HT1080 (cell line): ENCODE data around the gene BRINP3. TPM values are rescaled to one million over a fixed set of nuclear protein-coding genes. Genes with fewer than 3 reads are reported as not detected.
"Not testable (repeated sequence)": the region's sequence is repeated elsewhere in the genome, so short reads cannot be mapped to it uniquely, and the experiment has no call there.

Experiments
- DNase-seq: peaks from one replicate; pipeline ENCODE4 v3.0.0-alpha.2; 2015; ENCODE audit warnings: low read depth
- polyA plus RNA-seq, 2 experiments: library from polyadenylated mRNA; depleted of rRNA; stranded (reverse); fragments of >200 nt; gene quantifications; 2 replicates each; pipeline ENCODE4 v1.2.3, GENCODE V29; 2015
- total RNA-seq: library from RNA; depleted of rRNA; stranded (reverse); fragments of >200 nt; shearing (Covaris generic); gene quantifications from 2 replicates; pipeline ENCODE4 v1.2.3, GENCODE V29; 2014; rRNA removed

Gene BRINP3
- total RNA-seq = not detected in 2 replicates
- polyA plus RNA-seq (2015; cell fraction: cytosol; rRNA removed) = not detected in 2 replicates
- 0.07 TPM in 1 of 2 replicates, not detected in the other for polyA plus RNA-seq (2015; cell fraction: nucleus; rRNA removed)

DNA sequence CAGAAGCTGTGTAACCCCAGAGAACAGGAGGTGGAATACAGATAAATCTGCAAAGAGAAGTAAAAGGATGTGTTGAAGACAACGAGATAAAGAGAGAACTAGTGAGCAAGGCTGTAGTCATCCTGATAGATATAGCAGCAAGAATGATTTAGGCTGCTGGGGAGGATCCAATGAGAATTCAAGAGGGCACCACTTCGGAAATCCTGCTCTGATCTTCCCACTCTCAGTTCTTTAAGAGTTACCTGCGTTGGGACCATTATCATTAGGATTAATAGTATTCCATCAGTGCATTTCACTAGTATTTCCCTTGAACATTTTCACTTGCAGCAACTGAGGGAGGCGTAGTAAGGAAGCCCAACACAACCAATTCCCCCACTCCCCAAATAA, at the start of gene BRINP3:
Gene BRINP3, minus strand, starts transcription at position 103 of the 387 bp plus-strand sequence.
- no peak for DNase-seq

DNA sequence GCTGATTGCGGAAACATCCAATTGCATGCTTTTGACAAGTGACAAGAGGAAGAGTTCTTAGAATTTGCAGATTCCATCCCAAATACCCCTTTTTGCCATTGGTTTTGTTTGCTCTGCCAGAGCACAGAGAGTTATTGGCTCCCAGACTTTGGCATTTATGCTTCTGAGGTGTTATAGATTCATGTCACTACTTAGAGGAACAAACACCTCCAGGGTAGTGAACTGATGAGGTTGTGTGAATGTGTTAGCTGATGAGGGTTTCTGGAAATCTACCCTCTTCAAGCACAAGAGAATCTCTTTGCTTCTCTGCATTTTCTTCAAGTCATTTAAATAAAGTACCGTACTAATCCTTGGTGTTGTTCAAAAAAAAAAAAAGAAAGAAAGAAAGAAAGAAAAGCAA, 33.9 kb upstream of the BRINP3 start:
- no peak for DNase-seq

DNA sequence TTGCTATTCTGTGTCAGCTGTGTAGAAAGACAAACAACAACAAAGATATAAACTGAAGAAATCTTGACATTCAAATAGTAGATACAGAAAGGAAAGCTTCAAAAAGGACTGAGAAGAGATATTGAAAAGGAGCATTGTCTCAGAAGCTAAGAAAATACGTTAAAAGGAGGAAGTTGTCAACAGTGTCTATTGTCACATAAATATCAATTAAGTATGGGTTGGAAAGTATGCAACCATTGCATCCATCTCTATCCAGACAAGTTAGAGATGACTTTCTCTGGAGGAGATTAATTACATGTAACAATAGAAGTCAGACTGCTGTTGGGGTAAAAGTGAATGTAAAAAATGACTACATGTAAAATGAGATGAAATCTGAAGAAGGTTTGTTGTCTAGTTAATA, 29.7 kb upstream of the BRINP3 start:
- DNase-seq = no peak

DNA sequence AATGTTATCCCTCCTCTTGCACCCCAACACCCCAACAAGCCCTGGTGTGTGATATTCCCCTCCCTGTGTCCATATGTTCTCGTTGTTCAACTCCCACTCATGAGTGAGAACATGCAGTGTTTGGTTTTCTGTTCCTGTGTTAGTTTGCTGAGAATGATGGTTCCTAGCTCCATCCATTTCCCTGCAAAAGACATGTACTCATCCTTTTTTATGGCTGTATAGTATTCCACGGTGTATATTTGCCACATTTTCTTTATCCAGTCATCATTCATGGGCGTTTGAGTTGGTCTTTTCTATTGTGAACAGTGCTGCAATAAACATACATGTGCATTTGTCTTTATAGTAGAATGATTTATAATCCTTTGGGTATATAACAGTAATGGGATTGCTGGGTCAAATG, 26.9 kb upstream of the BRINP3 start:
- DNase-seq = not testable (repeated sequence)

DNA sequence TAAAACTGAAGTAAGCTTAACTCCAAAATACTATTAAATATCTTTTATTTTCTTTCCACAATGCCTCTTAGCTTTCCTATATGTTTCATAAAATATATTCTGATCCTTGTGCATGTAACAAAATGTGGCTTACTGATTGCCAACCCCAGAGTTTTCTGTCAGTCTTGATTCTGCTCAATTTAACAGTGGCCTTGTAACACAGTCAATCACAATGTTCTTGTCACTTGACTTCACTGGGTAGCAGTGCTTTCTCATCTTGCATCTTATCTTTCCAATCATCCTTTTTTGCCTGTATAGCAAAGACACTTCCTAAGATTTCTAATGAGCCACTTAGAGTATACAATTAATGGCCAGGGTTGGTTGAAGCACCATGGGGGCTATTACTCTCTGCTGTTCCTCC, 19.9 kb upstream of the BRINP3 start:
- DNase-seq = no peak

DNA sequence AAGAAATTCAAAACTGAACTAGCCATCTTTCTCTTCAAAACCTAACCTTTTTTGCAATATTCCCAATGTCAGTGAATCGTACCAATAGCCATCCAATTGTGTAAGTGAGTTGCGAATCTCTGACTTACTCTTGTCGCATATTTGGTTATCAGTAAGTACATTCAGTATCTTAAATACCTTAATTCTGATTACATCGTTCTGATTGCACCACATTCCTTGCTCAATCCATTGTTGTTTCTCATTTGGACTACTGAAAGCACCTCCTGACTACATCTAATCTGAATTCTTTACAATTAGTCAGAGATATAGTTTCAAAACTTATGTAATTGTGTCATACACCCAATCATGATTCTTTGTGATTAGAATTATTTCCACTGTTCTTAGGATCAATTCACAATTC, 16.8 kb upstream of the BRINP3 start:
- DNase-seq = no peak

DNA sequence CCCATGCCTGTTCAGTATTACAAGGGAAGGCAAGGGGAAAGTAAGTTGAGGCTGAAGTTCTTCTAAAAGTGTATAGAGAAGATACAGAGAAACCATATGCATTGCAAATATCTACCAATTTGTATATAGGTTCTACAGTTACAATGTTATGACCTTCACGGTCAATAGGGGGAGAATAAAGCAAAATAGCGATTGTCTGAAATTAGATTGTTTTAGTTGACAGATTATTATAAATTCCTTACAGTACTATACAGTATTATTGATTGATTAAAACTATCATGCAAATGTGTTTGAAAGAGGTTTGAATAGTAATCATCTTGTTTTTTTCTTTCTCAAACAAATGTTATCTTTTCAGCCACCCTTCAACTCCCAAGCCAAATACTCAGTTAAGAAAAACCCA, 13.7 kb upstream of the BRINP3 start:
- DNase-seq = no peak

DNA sequence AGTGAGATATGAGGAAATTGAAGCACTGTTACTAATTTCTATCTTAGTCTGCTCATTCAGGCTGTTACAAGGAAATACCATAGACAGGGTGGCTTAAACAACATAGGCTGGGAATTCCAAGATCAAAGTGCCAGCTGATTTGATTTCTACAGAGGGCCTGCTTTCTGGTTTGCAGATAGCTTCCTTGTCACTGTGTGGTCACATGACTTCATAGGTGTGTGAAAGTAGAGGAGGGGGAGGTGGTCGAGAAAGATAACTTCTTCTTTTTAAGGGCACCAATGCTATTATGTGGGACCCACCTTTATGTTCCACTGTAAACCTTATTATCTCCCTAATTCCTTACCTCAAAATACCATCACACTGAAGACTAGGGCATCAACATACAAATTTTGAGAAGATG, 6.4 kb upstream of the BRINP3 start:
- DNase-seq = no peak

DNA sequence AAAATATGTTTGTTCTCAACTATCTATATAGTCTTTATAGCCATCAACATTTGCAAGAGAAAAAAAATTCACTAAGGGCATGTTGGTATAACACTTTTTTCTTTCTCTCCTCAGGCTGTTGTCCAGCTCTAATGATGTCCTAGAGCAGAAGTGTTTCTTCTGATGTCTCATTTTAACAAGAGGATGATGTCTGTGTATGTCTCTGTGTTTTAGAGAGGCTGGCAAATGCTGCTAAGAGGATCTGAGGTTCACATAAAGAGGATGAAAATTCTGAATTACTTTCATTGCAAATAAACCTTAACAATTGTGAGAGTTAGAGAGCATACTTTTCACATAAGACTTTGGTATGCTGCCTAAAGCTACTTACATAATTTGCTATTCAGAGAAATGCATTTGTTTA, 2.6 kb upstream of the BRINP3 start:
- no peak for DNase-seq

DNA sequence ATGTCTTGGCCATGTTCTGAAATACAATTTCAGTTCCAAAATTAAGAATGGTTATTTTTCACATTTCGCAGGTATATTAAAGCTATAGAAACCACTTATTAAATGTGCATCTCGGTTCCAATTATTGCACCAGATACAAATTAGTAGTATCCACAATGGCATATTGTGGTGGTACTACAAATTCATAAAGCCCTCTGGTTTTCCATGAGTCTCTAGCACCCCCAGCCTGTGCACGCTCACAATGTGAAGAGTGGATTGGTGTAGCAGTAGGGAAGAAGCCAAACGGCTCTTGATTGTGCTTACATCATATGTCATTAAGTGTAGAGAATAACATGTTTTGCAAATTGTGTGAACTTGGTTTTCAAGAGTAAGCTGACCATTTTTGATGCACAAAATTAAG, 1.9 kb upstream of the BRINP3 start:
- no peak for DNase-seq

DNA sequence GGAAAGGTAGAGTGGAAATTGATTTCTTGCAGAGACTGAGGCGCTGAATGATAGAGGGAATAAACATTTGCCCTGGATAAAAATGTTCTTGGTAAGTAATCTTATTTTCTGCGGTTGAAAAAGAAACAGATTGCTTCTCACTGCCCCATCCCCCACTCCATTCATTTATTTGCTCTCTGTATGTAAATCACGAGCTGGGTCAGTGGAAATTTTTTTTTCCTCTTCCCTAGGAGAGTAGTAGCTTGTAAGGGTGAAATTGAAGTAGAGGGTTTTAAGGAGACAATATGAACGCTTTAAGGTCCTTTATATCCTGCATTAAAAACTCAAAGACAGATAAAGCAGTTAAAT, 1.4 kb upstream of the BRINP3 start:
- DNase-seq = no peak

DNA sequence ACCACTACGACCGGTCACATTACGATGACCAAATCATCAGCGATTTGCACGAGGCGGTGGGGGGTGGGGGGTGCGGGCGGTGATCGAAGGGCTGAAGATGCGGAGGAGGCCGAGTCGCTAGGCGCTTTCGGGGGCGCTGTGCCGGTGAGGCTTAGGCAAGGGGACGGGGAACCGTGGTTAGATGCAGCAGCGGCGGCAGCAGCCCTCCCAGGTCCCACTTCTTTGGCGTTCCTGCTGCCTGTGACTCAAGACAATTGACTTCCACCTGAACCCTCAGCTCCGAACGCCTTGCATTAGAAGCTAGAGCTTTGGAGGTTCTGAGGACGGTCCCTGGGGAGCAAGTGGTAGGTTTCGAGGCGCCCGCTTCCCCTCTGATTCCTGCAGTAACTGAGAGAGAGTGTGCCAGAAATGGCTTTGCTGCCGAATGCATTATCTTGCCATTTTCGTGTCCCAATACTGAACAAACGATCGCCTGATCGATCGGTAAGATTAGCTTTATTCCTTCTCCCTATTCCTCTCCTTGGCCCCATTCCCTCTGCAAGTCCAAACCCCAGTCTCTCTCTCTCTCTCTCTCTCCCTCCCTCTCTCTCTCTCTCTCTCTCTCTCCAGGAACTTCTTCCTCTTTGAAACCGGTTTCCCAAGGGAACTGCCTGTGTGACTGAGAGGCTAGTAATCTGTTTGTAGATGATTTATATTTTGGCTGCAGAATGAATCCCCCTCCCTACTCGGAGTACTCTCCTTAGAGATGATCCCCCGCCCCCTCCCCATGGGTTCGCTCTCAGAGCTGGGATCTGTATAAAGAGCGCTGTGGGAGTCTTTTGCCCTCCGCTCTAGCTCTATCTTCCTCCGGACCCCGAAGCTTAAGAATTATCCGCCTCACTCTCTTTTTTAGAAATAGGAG, 735 bp upstream of the BRINP3 start:
- no peak for DNase-seq

DNA sequence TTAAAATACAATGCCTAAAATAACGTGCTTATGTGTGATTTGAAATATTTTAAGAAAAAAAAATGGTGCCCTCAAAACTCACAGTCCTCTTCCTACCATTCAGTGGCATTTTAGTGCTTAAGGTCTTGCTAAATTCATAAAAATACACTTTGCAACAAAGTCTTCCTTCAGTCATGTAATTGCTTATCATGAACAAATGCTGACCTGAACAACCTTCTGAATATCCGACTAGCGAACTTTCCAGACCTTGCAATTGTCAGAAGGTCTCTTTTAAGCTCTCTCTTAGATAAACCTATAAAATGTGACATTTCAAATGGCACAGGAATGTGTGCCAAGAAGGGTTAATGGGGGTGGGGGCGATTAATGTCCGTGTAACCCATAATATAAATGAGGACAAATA, 858 bp downstream of the BRINP3 start:
- no peak for DNase-seq

DNA sequence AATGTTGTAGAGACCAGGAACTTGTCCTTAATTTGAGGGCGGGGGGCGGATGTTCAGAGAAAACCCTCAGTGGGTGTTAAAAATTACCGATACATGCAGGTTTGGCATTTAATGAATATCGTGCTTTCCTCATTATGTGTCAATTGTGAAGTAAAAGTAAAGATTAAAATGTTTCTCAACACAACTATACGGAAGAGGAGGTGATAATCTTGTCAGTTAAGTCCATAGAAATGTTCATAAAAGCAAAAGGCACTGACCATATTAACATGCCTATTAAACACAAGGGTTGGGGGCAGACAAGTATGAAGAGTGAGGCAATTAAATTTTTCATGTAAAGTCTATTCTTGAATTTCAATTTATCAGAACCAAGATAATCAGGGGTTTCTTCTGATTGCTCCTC, 1.3 kb downstream of the BRINP3 start:
- DNase-seq = no peak

DNA sequence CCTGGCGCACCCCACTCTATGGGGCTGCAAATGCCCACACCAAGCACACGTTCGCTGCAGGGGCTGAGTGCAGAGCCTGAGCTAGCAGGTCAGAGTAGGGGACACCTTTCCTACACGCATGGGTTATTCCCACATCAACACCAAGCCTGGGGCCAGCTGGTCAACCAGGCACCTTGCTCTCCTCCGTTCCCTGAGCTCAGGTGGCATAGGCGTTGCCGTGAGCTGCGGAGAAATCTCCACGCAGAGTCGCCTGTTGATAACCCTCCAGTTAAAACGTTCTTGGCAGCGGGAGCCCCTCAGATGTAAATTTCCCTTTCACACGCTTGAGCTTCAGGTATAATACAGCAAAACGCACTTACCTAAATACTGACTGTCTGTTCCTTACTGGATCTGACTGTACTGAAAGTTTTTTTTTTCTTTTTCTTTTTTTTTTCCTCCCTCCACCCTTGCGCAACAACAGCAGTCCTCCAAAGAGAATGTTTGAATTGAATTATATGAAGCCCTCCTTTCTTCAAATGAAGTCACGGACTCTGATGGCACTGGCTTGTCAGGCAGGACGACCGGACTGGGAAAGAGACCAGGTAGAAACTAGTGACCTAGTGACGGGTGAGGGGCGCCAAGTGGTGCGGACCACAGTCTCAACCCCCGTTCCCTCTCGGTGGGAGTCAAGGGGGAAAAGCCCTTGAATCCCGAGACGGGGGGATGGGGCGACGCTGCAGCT, 2.1 kb downstream of the BRINP3 start:
- no peak for DNase-seq

DNA sequence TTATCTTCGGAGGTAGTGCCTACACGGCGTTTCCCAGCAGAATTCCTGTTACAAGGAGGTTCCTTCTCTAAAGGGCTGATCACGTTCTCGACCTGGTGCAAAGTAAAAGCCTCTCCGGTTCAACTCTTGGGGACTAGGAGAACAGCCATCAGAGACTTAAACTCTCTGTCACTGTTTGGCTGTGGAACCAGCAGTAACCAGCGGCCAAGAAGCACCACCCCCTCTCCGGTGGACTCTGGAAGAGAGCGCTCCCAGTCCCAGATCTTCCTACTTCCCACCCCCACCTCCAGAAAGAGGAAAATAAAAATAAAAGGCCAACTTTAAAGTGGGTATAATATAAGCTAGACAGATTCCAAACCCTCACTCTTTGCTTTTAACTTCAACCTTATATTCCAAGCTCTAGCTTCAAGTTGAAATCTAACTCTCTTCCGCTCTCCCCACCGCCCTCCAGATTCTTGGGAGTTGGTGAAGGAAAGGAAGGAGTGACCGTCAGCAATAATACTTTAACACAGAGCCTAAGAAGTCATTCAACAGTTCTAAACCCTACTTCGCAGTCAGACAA, 2.9 kb downstream of the BRINP3 start:
- DNase-seq = no peak

DNA sequence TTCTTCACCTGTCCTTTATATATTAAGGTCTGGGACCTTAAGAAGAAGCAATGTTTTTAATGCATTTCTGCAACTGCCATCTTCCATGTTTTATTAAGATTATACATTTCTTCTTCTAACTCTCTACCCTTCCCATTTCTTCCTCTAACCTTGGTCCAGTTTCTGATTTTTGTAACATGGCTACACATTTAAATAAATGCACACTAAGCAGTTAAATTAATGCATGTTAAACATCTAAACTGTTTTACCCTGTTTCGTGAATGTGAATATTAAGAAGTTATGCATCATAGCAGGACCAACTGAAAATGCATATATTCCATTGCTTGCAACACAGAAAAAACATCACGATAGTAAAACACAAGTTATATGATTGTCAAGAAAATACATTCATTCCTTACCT, 3.7 kb downstream of the BRINP3 start:
- no peak for DNase-seq

DNA sequence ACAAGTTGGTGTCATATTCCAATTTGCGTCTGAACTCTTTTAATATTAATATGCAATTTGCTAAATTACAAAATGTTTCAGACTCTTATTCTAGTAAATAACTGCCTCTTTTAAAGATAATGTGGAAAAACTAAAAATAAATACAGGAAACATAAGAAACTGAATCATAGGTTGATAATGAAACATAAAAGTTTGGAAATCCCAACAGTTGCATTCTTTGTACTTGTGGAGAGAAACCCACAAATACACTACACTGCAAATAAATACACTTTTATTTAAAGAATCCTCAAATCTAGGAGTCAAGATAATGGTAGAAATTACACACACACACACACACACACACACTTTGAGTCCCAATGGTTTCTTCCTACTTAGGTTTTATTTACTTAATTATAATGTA, 5.2 kb downstream of the BRINP3 start:
- DNase-seq = no peak

DNA sequence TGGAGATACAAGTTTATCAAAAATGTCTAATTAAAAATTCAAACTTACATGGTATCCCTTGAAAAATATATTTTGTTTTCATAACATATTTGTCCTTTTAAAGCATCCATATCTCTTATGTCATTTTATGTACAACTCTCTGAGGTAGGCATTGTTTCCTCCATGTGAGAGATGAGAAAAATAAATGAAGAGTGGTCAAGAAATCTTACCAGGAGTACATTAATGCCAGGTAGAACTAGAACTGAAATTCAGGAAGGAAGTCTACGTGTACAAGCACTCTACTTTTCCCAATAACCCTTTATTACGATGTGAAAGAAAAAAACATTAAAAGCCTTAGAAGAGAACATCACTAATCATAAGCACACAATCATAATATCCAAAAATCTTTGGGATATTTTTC, 5.6 kb downstream of the BRINP3 start:
- DNase-seq = no peak

DNA sequence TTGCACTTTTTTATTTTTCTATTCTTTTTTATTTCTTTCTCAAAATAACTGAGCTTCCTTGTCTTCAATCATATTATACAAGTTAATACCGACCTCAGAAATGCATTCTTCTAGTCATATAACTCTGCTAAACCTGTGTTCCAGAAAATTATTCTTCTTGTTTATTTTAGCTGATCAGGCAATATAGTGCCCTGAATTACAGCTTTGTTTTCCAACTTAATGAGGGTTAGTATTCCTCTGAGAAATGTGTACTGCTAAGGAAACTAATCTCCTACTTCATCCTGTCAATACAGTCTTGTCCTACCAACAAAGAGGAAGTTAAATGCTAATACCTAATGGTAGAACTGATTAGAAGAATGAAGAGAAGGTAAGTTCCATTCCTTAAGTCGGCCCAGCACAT, 13.0 kb downstream of the BRINP3 start:
- DNase-seq = no peak

DNA sequence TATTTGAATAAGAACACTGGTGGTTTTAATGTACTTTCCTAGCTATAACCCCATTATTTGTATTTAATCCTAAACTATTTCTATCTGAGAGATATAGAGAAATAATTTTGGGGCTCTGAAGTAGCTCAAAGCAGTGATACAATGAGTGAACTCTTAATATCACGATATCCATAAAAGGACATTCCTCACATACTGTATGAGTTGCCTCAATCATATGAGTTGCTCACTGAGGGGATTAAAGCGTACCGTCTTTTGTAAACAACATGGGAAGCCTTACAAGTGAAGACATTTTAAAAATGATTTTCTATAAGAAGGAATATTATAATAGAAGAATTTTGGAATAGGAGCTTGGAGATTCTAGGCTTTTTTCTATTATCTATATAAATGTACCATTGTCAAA, 21.5 kb downstream of the BRINP3 start:
- no peak for DNase-seq

DNA sequence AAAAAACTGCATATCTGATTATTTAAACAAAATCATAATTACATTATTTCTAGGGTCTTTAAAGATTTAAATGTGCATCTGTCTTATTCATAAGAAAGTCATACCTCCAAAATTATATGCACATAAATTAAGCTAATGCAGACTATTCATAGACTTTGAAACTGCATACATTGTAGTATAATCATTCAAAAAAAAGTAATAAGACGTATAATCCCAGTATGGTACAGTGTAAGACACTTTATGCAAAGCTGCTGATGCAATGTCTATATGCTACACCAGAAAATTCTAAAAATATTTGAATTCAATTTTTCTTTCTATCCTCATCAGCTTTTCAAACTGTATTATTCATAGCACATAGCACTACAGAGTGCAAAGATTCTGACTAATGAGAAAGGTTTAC, 22.0 kb downstream of the BRINP3 start:
- DNase-seq = no peak
